Ovary (tissue), 3 donors: Measurements from ENCODE around the gene LGR5.
"Not testable (repeated sequence)": the region's sequence is repeated elsewhere in the genome, so short reads cannot be mapped to it uniquely, and the experiment has no call there.

Source experiments
- EP300 ChIP-seq: sonication (generic); formaldehyde crosslinking; IDR thresholded peaks from one replicate; pipeline ENCODE4 v1.6.1; 2017; ENCODE audit warnings: antibody characterized with exemption
- TF ChIP-seq, protein P1 (sequence below), 3 donors: fragments of 450-650 bp in 2 of 3; fragments of 200-600 bp in 1 of 3; IDR thresholded peaks; one replicate each; pipeline versions ENCODE4 v1.5.1 to v1.8.0; 2016 to 2022; ENCODE audit warnings: antibody characterized with exemption in 3 of 3, mild to moderate bottlenecking in 1 of 3
- donor health status: DM: no; HTN: no; CAD: no.

DNA sequence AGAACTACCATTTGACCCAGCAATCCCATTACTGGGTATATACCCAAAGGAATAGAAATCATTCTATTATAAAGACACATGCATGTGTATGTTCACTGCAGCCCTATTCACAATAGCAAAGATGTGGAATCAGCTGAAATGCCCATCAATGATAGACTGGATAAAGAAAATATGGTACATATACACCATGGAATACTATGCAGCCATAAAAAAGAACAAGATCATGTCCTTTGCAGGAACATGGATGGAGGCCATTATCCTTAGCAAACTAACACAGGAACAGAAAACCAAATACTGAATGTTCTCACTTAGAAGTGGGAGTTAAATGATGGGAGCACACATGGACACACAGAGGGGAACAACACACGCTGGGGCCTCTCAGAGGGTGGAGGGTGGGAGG, 116.2 kb downstream of the LGR5 start:
- TF ChIP-seq, protein P1, sequence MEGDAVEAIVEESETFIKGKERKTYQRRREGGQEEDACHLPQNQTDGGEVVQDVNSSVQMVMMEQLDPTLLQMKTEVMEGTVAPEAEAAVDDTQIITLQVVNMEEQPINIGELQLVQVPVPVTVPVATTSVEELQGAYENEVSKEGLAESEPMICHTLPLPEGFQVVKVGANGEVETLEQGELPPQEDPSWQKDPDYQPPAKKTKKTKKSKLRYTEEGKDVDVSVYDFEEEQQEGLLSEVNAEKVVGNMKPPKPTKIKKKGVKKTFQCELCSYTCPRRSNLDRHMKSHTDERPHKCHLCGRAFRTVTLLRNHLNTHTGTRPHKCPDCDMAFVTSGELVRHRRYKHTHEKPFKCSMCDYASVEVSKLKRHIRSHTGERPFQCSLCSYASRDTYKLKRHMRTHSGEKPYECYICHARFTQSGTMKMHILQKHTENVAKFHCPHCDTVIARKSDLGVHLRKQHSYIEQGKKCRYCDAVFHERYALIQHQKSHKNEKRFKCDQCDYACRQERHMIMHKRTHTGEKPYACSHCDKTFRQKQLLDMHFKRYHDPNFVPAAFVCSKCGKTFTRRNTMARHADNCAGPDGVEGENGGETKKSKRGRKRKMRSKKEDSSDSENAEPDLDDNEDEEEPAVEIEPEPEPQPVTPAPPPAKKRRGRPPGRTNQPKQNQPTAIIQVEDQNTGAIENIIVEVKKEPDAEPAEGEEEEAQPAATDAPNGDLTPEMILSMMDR (IDR thresholded peaks at IDR 0.05): not testable (repeated sequence)
- TF ChIP-seq EP300: not testable (repeated sequence)
